ENCODE data around the gene FAT1. TPM values are rescaled to one million over a fixed set of nuclear protein-coding genes. Genes with fewer than 3 reads are reported as not detected.
"Not testable (repeated sequence)": the region's sequence is repeated elsewhere in the genome, so short reads cannot be mapped to it uniquely, and the experiment has no call there.

Gene FAT1
- total RNA-seq, 4 donors from 2014 or later = 321 to 477 (median 380) TPM

DNA sequence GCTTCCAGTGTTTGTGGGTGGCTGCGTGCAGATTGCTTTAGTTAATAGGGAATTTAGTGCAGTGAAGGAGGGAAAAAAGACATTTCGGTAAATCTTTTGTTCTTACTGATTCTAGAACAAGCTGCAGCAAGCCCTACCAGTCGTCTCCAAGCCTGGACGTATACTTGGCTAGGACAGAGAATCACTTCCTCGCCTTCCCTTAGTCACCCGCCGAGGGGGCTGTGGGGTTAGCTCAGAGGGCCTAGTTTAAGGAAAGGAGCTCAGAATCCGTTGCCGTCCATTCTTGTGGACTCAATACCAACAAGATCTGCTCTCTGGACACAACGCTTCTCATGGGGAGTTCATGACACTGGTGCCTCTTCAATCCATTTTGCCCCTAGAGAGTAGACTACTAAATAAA, 36.3 kb upstream of the FAT1 start:
- H3K27ac ChIP-seq = no peak overlapping the region
- intact Hi-C loops (cut with DNase I; ENCODE audit: low total_unique reads) (no loop called here), in situ Hi-C loops (cut with MboI; ENCODE audit: low pct_ligation_motif_present in 1 of 4, low pct_unique_long_range_greater_than_20kb in 1 of 4, low sequenced_read_pairs in 3 of 4) (no loop called here)
- H3K9me3 ChIP-seq = no peaks in the 10 kb centered on the region
- 93% methylated on average over 8 to 10 of the region's 10 CpGs for WGBS, 2 donors (ENCODE audit: low coverage in 1 of 2)
- H3K4me1 ChIP-seq = peaks cover 0 to 8% (median 5%) of the 10 kb centered on the region in 4 donors
- no peak for DNase-seq
- H3K4me3 ChIP-seq = no peak overlapping the region
- TF ChIP-seq POLR2AphosphoS5 (IDR thresholded peaks at IDR 0.05) (no peak), POLR2A (IDR thresholded peaks at IDR 0.05) (no peak), EP300 (IDR thresholded peaks at IDR 0.05; ENCODE audit: low read depth) (no peak)
- TF ChIP-seq, protein P1, sequence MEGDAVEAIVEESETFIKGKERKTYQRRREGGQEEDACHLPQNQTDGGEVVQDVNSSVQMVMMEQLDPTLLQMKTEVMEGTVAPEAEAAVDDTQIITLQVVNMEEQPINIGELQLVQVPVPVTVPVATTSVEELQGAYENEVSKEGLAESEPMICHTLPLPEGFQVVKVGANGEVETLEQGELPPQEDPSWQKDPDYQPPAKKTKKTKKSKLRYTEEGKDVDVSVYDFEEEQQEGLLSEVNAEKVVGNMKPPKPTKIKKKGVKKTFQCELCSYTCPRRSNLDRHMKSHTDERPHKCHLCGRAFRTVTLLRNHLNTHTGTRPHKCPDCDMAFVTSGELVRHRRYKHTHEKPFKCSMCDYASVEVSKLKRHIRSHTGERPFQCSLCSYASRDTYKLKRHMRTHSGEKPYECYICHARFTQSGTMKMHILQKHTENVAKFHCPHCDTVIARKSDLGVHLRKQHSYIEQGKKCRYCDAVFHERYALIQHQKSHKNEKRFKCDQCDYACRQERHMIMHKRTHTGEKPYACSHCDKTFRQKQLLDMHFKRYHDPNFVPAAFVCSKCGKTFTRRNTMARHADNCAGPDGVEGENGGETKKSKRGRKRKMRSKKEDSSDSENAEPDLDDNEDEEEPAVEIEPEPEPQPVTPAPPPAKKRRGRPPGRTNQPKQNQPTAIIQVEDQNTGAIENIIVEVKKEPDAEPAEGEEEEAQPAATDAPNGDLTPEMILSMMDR (IDR thresholded peaks at IDR 0.05) = no peak
- no peaks in the 10 kb centered on the region for H3K36me3 ChIP-seq
- H3K27me3 ChIP-seq = no peaks in the 10 kb centered on the region

DNA sequence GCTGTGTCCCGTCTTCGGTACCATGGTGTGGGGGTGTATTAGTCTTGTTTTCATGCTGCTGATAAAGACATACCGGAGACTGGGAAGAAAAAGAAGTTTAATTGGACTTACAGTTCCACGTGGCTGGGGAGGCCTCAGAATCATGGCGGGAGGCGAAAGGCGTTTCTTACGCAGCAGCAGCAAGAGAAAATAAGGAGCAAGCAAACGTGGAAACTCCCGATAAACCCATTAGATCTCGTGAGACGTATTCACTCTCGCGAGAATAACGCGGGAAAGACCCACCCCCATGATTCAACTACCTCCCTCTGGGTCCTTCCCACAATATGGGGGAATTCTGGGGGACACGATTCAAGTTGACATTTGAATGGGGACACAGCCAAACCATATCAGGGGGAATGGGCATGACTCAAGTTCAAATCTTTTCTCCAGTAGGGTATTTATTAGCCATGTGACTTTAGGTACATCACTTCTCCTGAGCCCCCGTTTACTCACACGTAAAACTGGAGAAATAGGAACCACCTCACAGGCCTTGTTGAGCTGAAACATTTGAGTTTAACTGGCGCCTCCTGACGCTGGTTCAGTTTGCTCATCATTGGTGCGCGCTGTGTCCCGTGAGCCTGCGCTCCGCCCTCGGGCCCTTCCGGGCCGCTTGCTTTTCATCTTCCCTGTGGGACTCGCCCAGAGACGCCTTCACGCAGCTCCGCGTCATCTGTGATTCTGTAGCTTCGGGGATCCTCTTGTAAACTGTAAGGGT, 35.5 kb upstream of the FAT1 start:
- Histone ChIP-seq H3K36me3 (no peaks in the 10 kb centered on the region), H3K4me3 (no peak overlapping the region), H3K27me3 (no peaks in the 10 kb centered on the region), H3K9me3 (no peaks in the 10 kb centered on the region), H3K27ac (no peak overlapping the region), H3K4me1 (peaks cover 0 to 8% (median 2%) of the 10 kb centered on the region in 4 donors)
- DNase-seq = no peak
- 94 to 96% methylated on average over 16 to 35 of the region's 35 CpGs for WGBS, 2 donors (ENCODE audit: low coverage in 1 of 2)
- intact Hi-C loops (cut with DNase I; ENCODE audit: low total_unique reads) (no loop called here), in situ Hi-C loops (cut with MboI; ENCODE audit: low pct_ligation_motif_present in 1 of 4, low pct_unique_long_range_greater_than_20kb in 1 of 4, low sequenced_read_pairs in 3 of 4) (no loop called here)
- TF ChIP-seq, protein P1 (IDR thresholded peaks at IDR 0.05) = no peak
- no peak for TF ChIP-seq POLR2AphosphoS5 (IDR thresholded peaks at IDR 0.05)

DNA sequence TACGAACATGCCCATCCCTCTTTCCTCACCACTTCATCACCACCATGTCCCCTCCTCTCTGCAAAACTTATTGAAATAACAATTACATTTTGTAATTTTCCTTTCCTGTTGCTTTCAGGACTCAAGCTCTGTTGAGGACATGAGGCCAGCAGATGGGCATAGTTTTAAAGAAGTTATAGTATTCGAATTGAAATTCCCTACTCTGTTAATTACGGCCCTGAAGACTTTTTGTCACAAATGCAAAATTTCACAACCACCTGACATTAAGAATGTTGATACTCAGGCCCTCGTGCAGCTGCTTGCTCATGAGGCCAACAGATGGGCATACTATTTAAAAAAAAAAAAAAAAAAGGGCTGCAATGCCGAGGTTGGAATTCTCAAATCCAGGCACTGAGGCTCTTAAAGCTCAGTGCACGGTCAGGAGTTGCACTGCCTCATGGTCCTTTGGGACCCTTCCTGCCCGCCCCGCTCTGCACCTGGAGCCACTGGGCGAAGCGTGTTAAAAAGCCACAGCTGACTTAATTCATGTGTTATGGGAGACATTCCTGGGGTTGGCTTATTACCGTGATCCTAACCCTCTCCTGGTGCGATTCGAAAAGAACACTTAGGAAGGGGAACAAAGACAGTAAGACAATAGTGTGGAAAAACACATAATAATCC, 34.2 kb upstream of the FAT1 start:
- in situ Hi-C loops (cut with MboI; ENCODE audit: low pct_ligation_motif_present in 1 of 4, low pct_unique_long_range_greater_than_20kb in 1 of 4, low sequenced_read_pairs in 3 of 4) = no loop called here
- 84% methylated on average over 12 to 13 of the region's 13 CpGs for WGBS, 2 donors (ENCODE audit: low coverage in 1 of 2)
- no peaks in the 10 kb centered on the region for H3K27me3 ChIP-seq
- no peak overlapping the region for H3K27ac ChIP-seq
- intact Hi-C loops (cut with DNase I; ENCODE audit: low total_unique reads) = no loop called here
- H3K4me1 ChIP-seq = peaks cover 0 to 8% (median 2%) of the 10 kb centered on the region in 4 donors
- no peaks in the 10 kb centered on the region for H3K9me3 ChIP-seq
- TF ChIP-seq, protein P1 (IDR thresholded peaks at IDR 0.05) = no peak
- TF ChIP-seq POLR2AphosphoS5 (IDR thresholded peaks at IDR 0.05) (no peak), EP300 (IDR thresholded peaks at IDR 0.05; ENCODE audit: low read depth) (no peak), POLR2A (IDR thresholded peaks at IDR 0.05) (no peak)
- no peak for DNase-seq
- no peak overlapping the region for H3K4me3 ChIP-seq
- H3K36me3 ChIP-seq = no peaks in the 10 kb centered on the region

DNA sequence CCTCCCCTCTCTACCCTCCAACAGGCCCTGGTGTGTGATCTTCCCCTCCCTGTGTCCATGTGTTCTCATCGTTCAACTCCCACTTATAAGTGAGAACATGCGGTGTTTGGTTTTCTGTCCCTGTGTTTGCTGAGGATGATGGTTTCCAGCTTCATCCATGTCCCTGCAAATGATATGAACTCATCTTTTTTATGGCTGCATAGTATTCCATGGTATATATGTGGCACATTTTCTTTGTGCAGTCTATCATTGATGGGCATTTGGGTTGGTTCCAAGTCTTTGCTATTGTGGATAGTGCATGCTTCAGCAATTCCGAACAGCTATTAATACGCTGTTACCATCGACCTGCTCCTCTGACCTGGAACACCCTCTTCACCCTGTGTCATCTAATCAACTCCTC, 32.9 kb upstream of the FAT1 start:
- intact Hi-C loops (cut with DNase I; ENCODE audit: low total_unique reads); H3K36me3 ChIP-seq; H3K9me3 ChIP-seq; H3K4me1 ChIP-seq; DNase-seq; H3K27me3 ChIP-seq; in situ Hi-C loops (cut with MboI; ENCODE audit: low pct_ligation_motif_present in 1 of 4, low pct_unique_long_range_greater_than_20kb in 1 of 4, low sequenced_read_pairs in 3 of 4); H3K4me3 ChIP-seq: not testable (repeated sequence)
- peak overlapping the region; percentile 17 to 69 (median 54) for H3K27ac ChIP-seq
- 93 to 96% methylated on average over 3 to 5 of the region's 5 CpGs for WGBS, 2 donors (ENCODE audit: low coverage in 1 of 2)
